Bronchial epithelial cell (primary cell): ENCODE measurements around the gene RASSF1. TPM values are rescaled to one million over a fixed set of nuclear protein-coding genes. Genes with fewer than 3 reads are reported as not detected.

Experiments used
- DNase-seq: peaks from one replicate; pipeline ENCODE4 v3.0.0-alpha.2; 2010; ENCODE audit warnings: low read depth
- FAIRE-seq: peaks from 2 replicates; lab custom pipeline; 2011; peaks lifted over from hg19 to GRCh38; lab: Jason Lieb, UNC
- H3K27me3 ChIP-seq: 2 replicates; pipeline ENCODE4 v1.5.1; 2011; ENCODE audit warnings: low read length; ENCODE audit not compliant: control insufficient read depth, insufficient read depth
- H3K36me3 ChIP-seq: 2 replicates; pipeline ENCODE4 v1.5.1; 2011; ENCODE audit warnings: low read length; ENCODE audit not compliant: control insufficient read depth, insufficient read depth
- H3K4me3 ChIP-seq: 2 replicates; pipeline ENCODE4 v1.5.1; 2011; ENCODE audit warnings: mild to moderate bottlenecking, low read depth, low read length, control low read depth
- total RNA-seq: library from RNA; depleted of rRNA; stranded (reverse); fragments of >200 nt; gene quantifications from 2 replicates; pipeline ENCODE4 v1.2.1, GENCODE V29; 2014
- TF ChIP-seq, protein P1 (sequence below): IDR thresholded peaks from 2 replicates; pipeline ENCODE4 v1.5.1; 2011; ENCODE audit warnings: mild to moderate bottlenecking, moderate library complexity, low read length, control low read depth, inconsistent platforms; ENCODE audit not compliant: insufficient read depth, severe bottlenecking

The RASSF1 gene
- total RNA-seq, 1 donor from 2014 or later: 25.5 TPM

- no peak for FAIRE-seq
- no peaks in the 10 kb centered on the region for H3K27me3 ChIP-seq
- DNase-seq: no peak
- H3K4me3 ChIP-seq: no peak overlapping the region
- TF ChIP-seq, protein P1, sequence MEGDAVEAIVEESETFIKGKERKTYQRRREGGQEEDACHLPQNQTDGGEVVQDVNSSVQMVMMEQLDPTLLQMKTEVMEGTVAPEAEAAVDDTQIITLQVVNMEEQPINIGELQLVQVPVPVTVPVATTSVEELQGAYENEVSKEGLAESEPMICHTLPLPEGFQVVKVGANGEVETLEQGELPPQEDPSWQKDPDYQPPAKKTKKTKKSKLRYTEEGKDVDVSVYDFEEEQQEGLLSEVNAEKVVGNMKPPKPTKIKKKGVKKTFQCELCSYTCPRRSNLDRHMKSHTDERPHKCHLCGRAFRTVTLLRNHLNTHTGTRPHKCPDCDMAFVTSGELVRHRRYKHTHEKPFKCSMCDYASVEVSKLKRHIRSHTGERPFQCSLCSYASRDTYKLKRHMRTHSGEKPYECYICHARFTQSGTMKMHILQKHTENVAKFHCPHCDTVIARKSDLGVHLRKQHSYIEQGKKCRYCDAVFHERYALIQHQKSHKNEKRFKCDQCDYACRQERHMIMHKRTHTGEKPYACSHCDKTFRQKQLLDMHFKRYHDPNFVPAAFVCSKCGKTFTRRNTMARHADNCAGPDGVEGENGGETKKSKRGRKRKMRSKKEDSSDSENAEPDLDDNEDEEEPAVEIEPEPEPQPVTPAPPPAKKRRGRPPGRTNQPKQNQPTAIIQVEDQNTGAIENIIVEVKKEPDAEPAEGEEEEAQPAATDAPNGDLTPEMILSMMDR: no peak
- H3K36me3 ChIP-seq: peaks cover 25% of the 10 kb centered on the region
Observed at GRCh38 chr3:50355829-50356552, 15.4 kb upstream of the RASSF1 start.

GRCh38 chr3:50354850-50355249 lies 14.2 kb upstream of the RASSF1 start:
- FAIRE-seq (no peak), DNase-seq (no peak)
- no peaks in the 10 kb centered on the region for H3K27me3 ChIP-seq
- TF ChIP-seq, protein P1: no peak
- H3K4me3 ChIP-seq: no peak overlapping the region
- peaks cover 25% of the 10 kb centered on the region for H3K36me3 ChIP-seq

GRCh38 chr3:50354186-50354764 lies 13.6 kb upstream of the RASSF1 start:
- TF ChIP-seq, protein P1: no peak
- H3K36me3 ChIP-seq: peaks cover 27% of the 10 kb centered on the region

GRCh38 chr3:50353245-50354004 lies 12.8 kb upstream of the RASSF1 start:
- FAIRE-seq: no peak

More at GRCh38 chr3:50354186-50354764, 13.6 kb upstream of the RASSF1 start:
- DNase-seq (no peak), FAIRE-seq (no peak)
- H3K27me3 ChIP-seq: no peaks in the 10 kb centered on the region
- no peak overlapping the region for H3K4me3 ChIP-seq

GRCh38 chr3:50352781-50353180 lies 12.1 kb upstream of the RASSF1 start:
- Histone ChIP-seq H3K4me3 (no peak overlapping the region), H3K36me3 (peaks cover 36% of the 10 kb centered on the region), H3K27me3 (no peaks in the 10 kb centered on the region)
- TF ChIP-seq, protein P1: peak; percentile 35
- no peak for FAIRE-seq
- DNase-seq: peak; percentile 38

More at GRCh38 chr3:50353245-50354004, 12.8 kb upstream of the RASSF1 start:
- Histone ChIP-seq H3K4me3 (no peak overlapping the region), H3K27me3 (no peaks in the 10 kb centered on the region), H3K36me3 (peaks cover 30% of the 10 kb centered on the region)
- no peak for DNase-seq
- TF ChIP-seq, protein P1: no peak
